GM12878 (cell line): ENCODE data around the gene WWOX. TPM values are rescaled to one million over a fixed set of nuclear protein-coding genes. Genes with fewer than 3 reads are reported as not detected.

ENCODE experiments used
- ATAC-seq: fragments of 200-7000 bp; cut with Tn5 transposase; 3 replicates; pipeline ENCODE4 v1.9.1; 2020; ENCODE audit warnings: mild to moderate bottlenecking, moderate library complexity
- BruUV-seq: library from RNA; stranded (reverse); fragments of 400-500 nt; replicated peaks from 2 replicates; lab custom pipeline; 2021; lab: Mats Ljungman, UMichigan
- CTCF ChIA-PET: fragments of 300-600 bp; sonication (Branson Sonifier 250); formaldehyde crosslinking; extraction: SDS; loops from one replicate; lab custom pipeline; 2021; ENCODE audit warnings: inconsistent platforms; lab: Yijun Ruan, JAX
- POLR2A ChIA-PET: fragments of 350-600 bp; formaldehyde crosslinking; extraction: SDS; loops from one replicate; lab custom pipeline; 2021; ENCODE audit warnings: inconsistent platforms; lab: Charles Lee
- RAD21 ChIA-PET: fragments of 300-600 bp; sonication (Branson Sonifier 250); formaldehyde crosslinking; loops from one replicate; lab custom pipeline; 2023; ENCODE audit warnings: antibody characterized with exemption; ENCODE audit not compliant: unreplicated experiment; lab: Charles Lee
- SMC1A ChIA-PET: fragments of 300-600 bp; sonication (Branson Sonifier 250); formaldehyde crosslinking; loops from one replicate; lab custom pipeline; 2023; ENCODE audit not compliant: unreplicated experiment, uncharacterized antibody; lab: Charles Lee
- DNase-seq: peaks from one replicate; pipeline ENCODE4 v3.0.0-alpha.2; 2011; ENCODE audit warnings: low read depth, low spot score
- FAIRE-seq: peaks from 3 replicates; lab custom pipeline; 2011; peaks lifted over from hg19 to GRCh38; lab: Jason Lieb, UNC
- H2AFZ ChIP-seq: 2 replicates; pipeline ENCODE4 v1.6.0; 2011; ENCODE audit warnings: low read depth, low read length, control low read depth; ENCODE audit not compliant: control insufficient read depth
- H3K27ac ChIP-seq: 2 replicates; pipeline ENCODE4 v1.5.1; 2011; ENCODE audit warnings: control low read depth; ENCODE audit not compliant: control insufficient read depth, insufficient read depth
- H3K27me3 ChIP-seq, 2 experiments: replicated peaks in 1 of 2; 2 replicates each; pipeline versions ENCODE4 v1.6.0 to v1.6.1; 2011; ENCODE audit warnings: low read length in 1 of 2; ENCODE audit not compliant: control insufficient read depth in 2 of 2, insufficient read depth in 2 of 2
- H3K36me3 ChIP-seq, 2 experiments: 2 replicates each; pipeline ENCODE4 v1.5.1; 2011; ENCODE audit warnings: low read length in 1 of 2; ENCODE audit not compliant: control insufficient read depth in 2 of 2, insufficient read depth in 2 of 2
- H3K4me1 ChIP-seq: 2 replicates; pipeline ENCODE4 v1.6.1; 2011; ENCODE audit warnings: mild to moderate bottlenecking, low read length, moderate library complexity, mixed read lengths; ENCODE audit not compliant: control insufficient read depth, insufficient read depth
- H3K4me2 ChIP-seq: 2 replicates; pipeline ENCODE4 v1.6.0; 2011; ENCODE audit warnings: control low read depth; ENCODE audit not compliant: control insufficient read depth, insufficient read depth
- H3K4me3 ChIP-seq: fragments of 200-600 bp; sonication (generic); 2 replicates; pipeline ENCODE4 v1.5.1; 2016
- H3K79me2 ChIP-seq: 2 replicates; pipeline ENCODE4 v1.6.0; 2011; ENCODE audit warnings: low read length; ENCODE audit not compliant: control insufficient read depth, insufficient read depth
- H3K9ac ChIP-seq: 2 replicates; pipeline ENCODE4 v1.8.0; 2011; ENCODE audit warnings: low read length, control low read depth, mixed read lengths; ENCODE audit not compliant: control insufficient read depth, insufficient read depth
- H3K9me3 ChIP-seq: replicated peaks from 3 replicates; pipeline ENCODE4 v1.5.1; 2011; ENCODE audit warnings: mild to moderate bottlenecking, low read length; ENCODE audit not compliant: control insufficient read depth, insufficient read depth
- H4K20me1 ChIP-seq: 2 replicates; pipeline ENCODE4 v1.6.0; 2011; ENCODE audit not compliant: control insufficient read depth, insufficient read depth
- BRCA1 ChIP-seq: IDR thresholded peaks from 2 replicates; pipeline ENCODE4 v1.6.1; 2011; ENCODE audit warnings: low read depth, low read length, improper control_type of control experiment
- CBX5 ChIP-seq: sonication (generic); IDR thresholded peaks from 2 replicates; pipeline ENCODE4 v1.6.1; 2016; ENCODE audit warnings: low read depth, moderate library complexity, mild to moderate bottlenecking, inconsistent platforms
- CHD2 ChIP-seq: IDR thresholded peaks from 2 replicates; pipeline ENCODE4 v1.6.1; 2011; ENCODE audit warnings: low read depth, low read length, improper control_type of control experiment, borderline replicate concordance
- MLLT1 ChIP-seq: fragments of 450-650 bp; IDR thresholded peaks from 2 replicates; pipeline ENCODE4 v1.6.1; 2016; ENCODE audit warnings: mild to moderate bottlenecking
- NRF1 ChIP-seq: conservative IDR thresholded peaks from 2 replicates; pipeline ENCODE4 v1.6.1; 2011; ENCODE audit warnings: mild to moderate bottlenecking, low read depth, low read length, improper control_type of control experiment
- USF2 ChIP-seq: IDR thresholded peaks from 2 replicates; pipeline ENCODE4 v1.6.1; 2011; ENCODE audit warnings: low read depth, low read length, improper control_type of control experiment, borderline replicate concordance
- WRNIP1 ChIP-seq: IDR thresholded peaks from 2 replicates; pipeline ENCODE4 v1.6.1; 2011; ENCODE audit warnings: low read depth, low read length, improper control_type of control experiment, borderline replicate concordance
- ZNF24 ChIP-seq: fragments of 450-650 bp; IDR thresholded peaks from 2 replicates; pipeline ENCODE4 v1.6.1; 2017; ENCODE audit warnings: antibody characterized with exemption, mild to moderate bottlenecking
- WGBS: methylation state at CpG from one replicate; pipeline ENCODE4 v1.1.6; 2016; ENCODE audit warnings: low lambda C conversion rate; ENCODE audit not compliant: insufficient replicate concordance, insufficient coverage; ENCODE audit errors: missing lambda C conversion rate; 5-methylcytosine and 5-hydroxymethylcytosine counted together
- in situ Hi-C: fragments of 300-500 bp; cut with MboI; formaldehyde crosslinking; loops from 9 replicates; pipeline ENCODE4 v1.14.3; 2018; ENCODE audit warnings: mixed read lengths
- intact Hi-C: fragments of 100-400 bp; cut with micrococcal nuclease; formaldehyde crosslinking; loops from one replicate; pipeline ENCODE4 v1.14.2; 2022; ENCODE audit not compliant: unreplicated experiment
- polyA plus RNA-seq, 11 experiments: library from polyadenylated mRNA; depleted of rRNA in 4 of 11; unstranded in 6 of 11; stranded (reverse) in 5 of 11; fragments of >200 nt; fragmentation: Nextera tagmentation in 4 of 11; fragmentation: Illumina TruSeq in 1 of 11; extraction: Ambion mirVana in 4 of 11; extraction: Trizol in 1 of 11; gene quantifications; 1 replicate in 1 of 11; 2 replicates in 10 of 11; pipeline versions ENCODE4 v1.2.1 to v1.2.3, GENCODE V29; 2011 to 2016; ENCODE audit warnings: inconsistent platforms in 2 of 11, missing spikeins in 2 of 11, low read depth in 1 of 11
- total RNA-seq, 4 experiments: library from RNA; depleted of rRNA in 3 of 4; stranded (reverse); fragments of >200 nt in 3 of 4; fragmentation: Illumina TruSeq in 1 of 4; extraction: Trizol in 1 of 4; gene quantifications; 2 replicates each; pipeline versions ENCODE4 v1.2.1 to v1.2.3, GENCODE V29; 2013 to 2021

The WWOX gene
- total and polyA plus RNA-seq, 10 of the 15 experiments (the other 5 are each of a cell fraction or from before 2014, with no cell fraction given): 2.8 to 24.4 (median 17.8) TPM

- no peak for TF ChIP-seq NRF1
- no peak for TF ChIP-seq MLLT1
- TF ChIP-seq CBX5: no peak
- no peak for TF ChIP-seq CHD2
- no peak for TF ChIP-seq USF2
- TF ChIP-seq BRCA1: no peak
These were observed 394.1 kb downstream of the WWOX start (continued) for GRCh38 chr16:78493573-78493972.

- Histone ChIP-seq H3K9ac (no peak overlapping the region), H3K9me3 (no peaks in the 10 kb centered on the region), H3K4me2 (no peak overlapping the region), H3K4me3 (no peak overlapping the region), H3K79me2 (no peaks in the 10 kb centered on the region), H3K27me3 (no peaks in the 10 kb centered on the region), H3K27ac (no peak overlapping the region), H3K36me3 (no peaks in the 10 kb centered on the region), H4K20me1 (no peaks in the 10 kb centered on the region), H3K4me1 (no peaks in the 10 kb centered on the region), H2AFZ (no peak overlapping the region)
- CTCF ChIA-PET: interaction anchor here (0.6 to 1.0 kb wide), 2 partner anchors 10 to 17 kb away, joined by 3 read pairs; no protein-coding TSS in a partner anchor
- no peak for TF ChIP-seq WRNIP1
- TF ChIP-seq ZNF24: no peak
- in situ Hi-C loops: no loop called here
- SMC1A ChIA-PET: no interaction called here
- FAIRE-seq: no peak
- no TSS peak for BruUV-seq
- POLR2A ChIA-PET: no interaction called here
- 12% methylated on average over 2 of the region's 2 CpGs for WGBS
- intact Hi-C loops: no loop called here
- no peak for DNase-seq
- ATAC-seq: no peak
- RAD21 ChIA-PET: no interaction called here
These were observed 394.7 kb downstream of the WWOX start for GRCh38 chr16:78494105-78494504.
